Caco-2 (cell line): Measurements from ENCODE around the gene GNB5. TPM values are rescaled to one million over a fixed set of nuclear protein-coding genes. Genes with fewer than 3 reads are reported as not detected.

Experiments
- BruUV-seq: library from RNA; stranded (reverse); fragments of 400-500 nt; replicated peaks from 2 replicates; lab custom pipeline; 2021; lab: Mats Ljungman, UMichigan
- CTCF ChIA-PET: fragments of 300-600 bp; sonication (Branson Sonifier 250); formaldehyde crosslinking; loops from one replicate; lab custom pipeline; 2022; ENCODE audit warnings: antibody characterized with exemption; lab: Charles Lee
- POLR2A ChIA-PET: fragments of 300-600 bp; sonication (Branson Sonifier 250); formaldehyde crosslinking; loops from one replicate; lab custom pipeline; 2022; ENCODE audit warnings: antibody characterized with exemption; lab: Charles Lee
- DNase-seq, 2 experiments: peaks; one replicate each; pipeline versions ENCODE4 v3.0.0 to v3.0.0-alpha.2; 2020 to 2022
- H3K27me3 ChIP-seq: replicated peaks from 2 replicates; pipeline ENCODE4 v1.6.0; 2011; ENCODE audit warnings: low read length; ENCODE audit not compliant: control insufficient read depth, insufficient read depth
- H3K36me3 ChIP-seq: 2 replicates; pipeline ENCODE4 v1.5.1; 2011; ENCODE audit warnings: low read length; ENCODE audit not compliant: control insufficient read depth, insufficient read depth
- H3K4me1 ChIP-seq: fragments of 250-450 bp; sonication (Bioruptor Pico); 2 replicates; pipeline ENCODE4 v1.5.1; 2020; ENCODE audit warnings: mild to moderate bottlenecking
- H3K4me3 ChIP-seq: 2 replicates; pipeline ENCODE4 v1.5.1; 2011; ENCODE audit warnings: low read depth, mild to moderate bottlenecking, control low read depth, low read length
- H3K9me3 ChIP-seq: fragments of 250-450 bp; sonication (Bioruptor Pico); 2 replicates; pipeline ENCODE4 v1.5.1; 2020; ENCODE audit warnings: mild to moderate bottlenecking, moderate library complexity
- H3K27ac Mint-ChIP-seq: one replicate; pipeline ENCODE4 v1.8.0; 2022; ENCODE audit warnings: mixed read lengths; ENCODE audit not compliant: unreplicated experiment
- H3K27me3 Mint-ChIP-seq: one replicate; pipeline ENCODE4 v1.8.0; 2022; ENCODE audit warnings: mixed read lengths; ENCODE audit not compliant: insufficient read depth, unreplicated experiment
- H3K36me3 Mint-ChIP-seq: one replicate; pipeline ENCODE4 v1.8.0; 2022; ENCODE audit warnings: mild to moderate bottlenecking, mixed read lengths; ENCODE audit not compliant: insufficient read depth, unreplicated experiment
- H3K4me1 Mint-ChIP-seq: one replicate; pipeline ENCODE4 v1.8.0; 2022; ENCODE audit warnings: low read depth, mixed read lengths; ENCODE audit not compliant: unreplicated experiment
- H3K4me3 Mint-ChIP-seq: one replicate; pipeline ENCODE4 v1.8.0; 2022; ENCODE audit warnings: mild to moderate bottlenecking, moderate library complexity, mixed read lengths; ENCODE audit not compliant: unreplicated experiment
- H3K9me3 Mint-ChIP-seq: one replicate; pipeline ENCODE4 v1.8.0; 2022; ENCODE audit warnings: mixed read lengths; ENCODE audit not compliant: unreplicated experiment
- CTCF ChIP-seq, 2 experiments: fragments of 200-600 bp in 1 of 2; IDR thresholded peaks; 1 replicate in 1 of 2; 2 replicates in 1 of 2; pipeline versions ENCODE4 v1.5.1 to v1.8.0; 2011 to 2022; ENCODE audit warnings: antibody characterized with exemption in 1 of 2, control low read depth in 1 of 2, inconsistent platforms in 1 of 2, low read depth in 1 of 2, low read length in 1 of 2, mild to moderate bottlenecking in 1 of 2, moderate library complexity in 1 of 2; ENCODE audit not compliant: insufficient read depth in 1 of 2, severe bottlenecking in 1 of 2, unreplicated experiment in 1 of 2
- intact Hi-C: fragments of 100-400 bp; cut with micrococcal nuclease; formaldehyde crosslinking; loops from one replicate; pipeline ENCODE4 v1.10.0; 2022; ENCODE audit not compliant: unreplicated experiment
- total RNA-seq: library from RNA; stranded (reverse); gene quantifications from 2 replicates; pipeline ENCODE4 v1.2.3, GENCODE V29; 2022

Gene GNB5
- total RNA-seq, 1 experiment from 2014 or later, result 23.2 TPM

- Mint-ChIP-seq H3K27me3 (no peaks in the 10 kb centered on the region), H3K9me3 (no peaks in the 10 kb centered on the region), H3K4me1 (peaks cover 5% of the 10 kb centered on the region), H3K4me3 (peak overlapping the region; percentile 97), H3K27ac (peak overlapping the region; percentile 88), H3K36me3 (peaks cover 6% of the 10 kb centered on the region)
- CTCF ChIA-PET, result interaction anchor here (1.7 to 1.8 kb wide), 2 partner anchors 28 to 47 kb away, joined by 6 to 9 read pairs; no protein-coding TSS in a partner anchor
- BruUV-seq, result TSS peak; percentile 56
- Histone ChIP-seq H3K9me3 (no peaks in the 10 kb centered on the region), H3K4me3 (peak overlapping the region; percentile 88), H3K27me3 (no peaks in the 10 kb centered on the region), H3K36me3 (no peaks in the 10 kb centered on the region), H3K4me1 (peaks cover 17% of the 10 kb centered on the region)
- intact Hi-C loops, result no loop called here
- no peak for DNase-seq
- TF ChIP-seq CTCF (IDR thresholded peaks at IDR 0.05; ENCODE audit: insufficient read depth in 1 of 2, low read depth in 1 of 2, low read length in 1 of 2, severe bottlenecking in 1 of 2, unreplicated experiment in 1 of 2), result no peak
- POLR2A ChIA-PET, result interaction anchor here (0.7 kb wide), 1 partner anchor 51 kb away, joined by 3 read pairs; no protein-coding TSS in a partner anchor
These were observed 10.9 kb downstream of the GNB5 start for GRCh38 chr15:52180196-52180835.

DNA sequence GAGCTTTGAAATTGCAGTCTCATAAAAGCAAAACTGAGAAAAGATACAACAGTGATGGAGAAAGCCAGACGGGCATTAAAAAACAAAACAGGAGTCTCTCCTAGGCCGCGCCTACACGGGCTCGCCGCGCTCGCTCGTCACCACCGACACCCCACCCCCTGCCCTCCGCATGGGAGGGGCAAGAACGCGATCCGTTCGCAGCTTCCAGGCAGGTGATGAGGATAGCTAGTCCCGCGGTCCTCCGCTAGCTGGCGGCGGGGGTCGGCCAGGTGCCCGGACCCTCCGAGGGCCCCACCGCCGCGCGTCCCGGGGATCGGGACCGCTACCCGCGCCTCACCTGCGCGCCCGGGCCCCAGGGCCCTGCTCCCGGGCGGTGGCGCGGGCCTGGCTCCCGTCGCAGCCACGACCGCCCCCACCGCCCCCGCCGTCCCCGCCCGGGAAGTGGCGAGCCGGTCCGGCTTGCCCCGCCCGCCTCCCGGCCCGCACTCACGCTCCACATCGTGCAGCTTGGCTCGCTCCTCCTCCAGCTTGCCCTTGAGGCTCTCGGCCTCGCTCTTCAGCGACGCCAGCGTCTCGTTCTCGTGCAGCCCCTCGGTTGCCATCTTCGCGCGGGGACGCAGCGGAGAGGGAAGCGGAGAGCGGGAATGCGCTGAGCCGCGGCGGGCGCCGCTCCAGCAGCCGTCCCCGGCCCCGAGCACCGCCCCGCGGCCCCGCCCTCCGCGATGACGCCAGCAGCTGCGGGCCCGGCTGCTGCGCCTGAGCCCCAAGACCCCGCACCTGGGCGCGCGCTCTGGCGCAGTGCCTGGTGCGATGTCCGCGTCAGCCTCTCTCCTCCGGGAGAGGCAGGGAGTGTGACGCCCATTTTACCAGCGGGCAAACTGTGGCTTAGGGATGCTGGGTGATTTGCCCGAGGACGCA, 11.7 kb downstream of the GNB5 start:
- Mint-ChIP-seq H3K27ac (peak overlapping the region; percentile 88), H3K4me1 (peaks cover 3% of the 10 kb centered on the region), H3K4me3 (peak overlapping the region; percentile 97), H3K27me3 (no peaks in the 10 kb centered on the region), H3K36me3 (peaks cover 6% of the 10 kb centered on the region), H3K9me3 (no peaks in the 10 kb centered on the region)
- ChIA-PET CTCF (interaction anchor here (0.6 to 1.8 kb wide), 5 partner anchors 24 to 184 kb away, joined by 3 to 9 read pairs (median 4); no protein-coding TSS in a partner anchor), POLR2A (interaction anchor here (0.6 to 0.7 kb wide), 4 partner anchors 51 to 253 kb away, joined by 3 to 4 read pairs (median 4); no protein-coding TSS in a partner anchor)
- peak overlapping the region; percentile 88 for H3K4me3 ChIP-seq
- no peak for TF ChIP-seq CTCF (IDR thresholded peaks at IDR 0.05; ENCODE audit: insufficient read depth in 1 of 2, low read depth in 1 of 2, low read length in 1 of 2, severe bottlenecking in 1 of 2, unreplicated experiment in 1 of 2)
- no peaks in the 10 kb centered on the region for H3K36me3 ChIP-seq
- peak; percentile 80 to 85 for DNase-seq
- no peaks in the 10 kb centered on the region for H3K27me3 ChIP-seq
- BruUV-seq, result no TSS peak
- H3K4me1 ChIP-seq, result peaks cover 11% of the 10 kb centered on the region
- no peaks in the 10 kb centered on the region for H3K9me3 ChIP-seq
- intact Hi-C loops, result no loop called here

DNA sequence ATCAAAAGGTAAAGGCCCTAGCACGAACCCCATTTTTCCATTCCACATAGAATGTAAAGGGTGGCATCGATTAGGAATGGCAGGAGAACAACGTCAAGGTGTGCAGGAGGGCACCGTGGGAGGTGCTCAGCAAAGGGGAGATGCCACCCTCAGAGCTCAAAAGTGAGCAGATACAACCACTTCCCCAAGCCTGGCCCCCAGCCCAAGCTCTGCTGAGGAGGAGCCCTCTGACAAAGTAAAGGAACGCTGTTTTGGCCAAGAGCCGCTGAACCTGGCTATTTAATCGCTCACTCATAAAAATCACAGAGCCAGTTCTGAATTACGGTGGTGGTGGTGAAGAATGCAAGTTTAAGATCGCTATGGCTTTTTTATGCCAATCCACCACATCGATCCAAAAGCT, 12.4 kb downstream of the GNB5 start:
- BruUV-seq, result TSS peak; percentile 59
- DNase-seq, result no peak
- Mint-ChIP-seq H3K27ac (peak overlapping the region; percentile 88), H3K27me3 (no peaks in the 10 kb centered on the region), H3K9me3 (no peaks in the 10 kb centered on the region), H3K4me3 (peak overlapping the region; percentile 97), H3K36me3 (peaks cover 6% of the 10 kb centered on the region), H3K4me1 (no peaks in the 10 kb centered on the region)
- no peak for TF ChIP-seq CTCF (IDR thresholded peaks at IDR 0.05; ENCODE audit: insufficient read depth in 1 of 2, low read depth in 1 of 2, low read length in 1 of 2, severe bottlenecking in 1 of 2, unreplicated experiment in 1 of 2)
- H3K4me3 ChIP-seq, result peak overlapping the region; percentile 88
- CTCF ChIA-PET, result interaction anchor here (1.2 to 1.8 kb wide), 4 partner anchors 25 to 49 kb away, joined by 3 to 9 read pairs (median 5); no protein-coding TSS in a partner anchor
- H3K36me3 ChIP-seq, result no peaks in the 10 kb centered on the region
- no peaks in the 10 kb centered on the region for H3K9me3 ChIP-seq
- no peaks in the 10 kb centered on the region for H3K27me3 ChIP-seq
- peaks cover 9% of the 10 kb centered on the region for H3K4me1 ChIP-seq
- POLR2A ChIA-PET, result interaction anchor here (0.6 kb wide), 3 partner anchors 109 to 252 kb away, joined by 3 to 4 read pairs (median 4); no protein-coding TSS in a partner anchor
- intact Hi-C loops, result no loop called here
